Right atrium auricular region (tissue), 2 donors: ENCODE data around the gene DNM3. TPM values are rescaled to one million over a fixed set of nuclear protein-coding genes. Genes with fewer than 3 reads are reported as not detected.

Source experiments
- DNase-seq: peaks from one replicate; pipeline ENCODE4 v3.0.0-alpha.2; 2019; ENCODE audit warnings: low spot score
- H3K27ac ChIP-seq, 2 donors: fragments of 200-600 bp; sonication (generic); 1 replicate in 1 of 2; 2 replicates in 1 of 2; pipeline ENCODE4 v1.5.1; 2016 to 2019
- H3K27me3 ChIP-seq, 2 donors: fragments of 200-600 bp; sonication (generic); one replicate each; pipeline versions ENCODE4 v1.5.1 to v1.6.0; 2017 to 2019
- H3K36me3 ChIP-seq: fragments of 200-600 bp; sonication (generic); one replicate; pipeline ENCODE4 v1.5.1; 2016
- H3K4me1 ChIP-seq, 2 donors: fragments of 200-600 bp; sonication (generic); one replicate each; pipeline versions ENCODE4 v1.5.1 to v1.6.0; 2017 to 2019
- H3K4me3 ChIP-seq, 2 donors: fragments of 200-600 bp; sonication (generic); 1 replicate in 1 of 2; 2 replicates in 1 of 2; pipeline ENCODE4 v1.5.1; 2017 to 2019; ENCODE audit warnings: mild to moderate bottlenecking in 1 of 2, moderate library complexity in 1 of 2
- H3K9me3 ChIP-seq, 2 donors: fragments of 200-600 bp; sonication (generic); one replicate each; pipeline ENCODE4 v1.5.1; 2019
- total RNA-seq, 2 donors: library from RNA; depleted of rRNA; stranded (reverse); fragments of >200 nt; gene quantifications; one replicate each; pipeline ENCODE4 v1.1.0, GENCODE V29; 2016
- TF ChIP-seq, protein P1 (sequence below), 2 donors: fragments of 200-600 bp; sonication (generic); IDR thresholded peaks; one replicate each; pipeline ENCODE4 v1.5.1; 2019; ENCODE audit warnings: antibody characterized with exemption in 2 of 2

DNM3 gene
- total RNA-seq, 2 donors from 2014 or later, result 1.0 to 1.6 TPM

DNA sequence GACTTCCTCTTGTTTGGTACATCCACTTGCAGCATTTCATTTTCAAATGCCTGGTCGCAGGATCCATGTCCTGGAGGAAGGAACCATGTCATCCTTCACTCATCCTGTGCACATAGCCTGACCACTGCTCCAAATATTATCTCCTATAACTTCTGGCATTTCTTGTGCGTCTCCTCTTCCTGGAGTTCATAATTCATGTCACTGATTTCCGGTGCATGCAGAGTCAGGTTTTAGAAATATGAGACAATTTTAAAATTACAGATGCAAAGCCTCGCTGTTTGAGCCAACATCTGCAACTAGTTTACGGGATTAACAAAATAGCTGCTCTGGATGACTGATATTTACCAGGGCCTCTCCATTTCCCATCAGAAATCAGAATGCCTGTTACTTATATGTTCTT is 268.1 kb downstream of the DNM3 start:
- no peak for DNase-seq
- Histone ChIP-seq H3K4me3 (no peak overlapping the region), H3K27ac (no peak overlapping the region), H3K36me3 (no peaks in the 10 kb centered on the region), H3K4me1 (no peaks in the 10 kb centered on the region), H3K27me3 (no peaks in the 10 kb centered on the region), H3K9me3 (no peaks in the 10 kb centered on the region)
- TF ChIP-seq, protein P1, sequence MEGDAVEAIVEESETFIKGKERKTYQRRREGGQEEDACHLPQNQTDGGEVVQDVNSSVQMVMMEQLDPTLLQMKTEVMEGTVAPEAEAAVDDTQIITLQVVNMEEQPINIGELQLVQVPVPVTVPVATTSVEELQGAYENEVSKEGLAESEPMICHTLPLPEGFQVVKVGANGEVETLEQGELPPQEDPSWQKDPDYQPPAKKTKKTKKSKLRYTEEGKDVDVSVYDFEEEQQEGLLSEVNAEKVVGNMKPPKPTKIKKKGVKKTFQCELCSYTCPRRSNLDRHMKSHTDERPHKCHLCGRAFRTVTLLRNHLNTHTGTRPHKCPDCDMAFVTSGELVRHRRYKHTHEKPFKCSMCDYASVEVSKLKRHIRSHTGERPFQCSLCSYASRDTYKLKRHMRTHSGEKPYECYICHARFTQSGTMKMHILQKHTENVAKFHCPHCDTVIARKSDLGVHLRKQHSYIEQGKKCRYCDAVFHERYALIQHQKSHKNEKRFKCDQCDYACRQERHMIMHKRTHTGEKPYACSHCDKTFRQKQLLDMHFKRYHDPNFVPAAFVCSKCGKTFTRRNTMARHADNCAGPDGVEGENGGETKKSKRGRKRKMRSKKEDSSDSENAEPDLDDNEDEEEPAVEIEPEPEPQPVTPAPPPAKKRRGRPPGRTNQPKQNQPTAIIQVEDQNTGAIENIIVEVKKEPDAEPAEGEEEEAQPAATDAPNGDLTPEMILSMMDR (IDR thresholded peaks at IDR 0.05), result no peak

DNA sequence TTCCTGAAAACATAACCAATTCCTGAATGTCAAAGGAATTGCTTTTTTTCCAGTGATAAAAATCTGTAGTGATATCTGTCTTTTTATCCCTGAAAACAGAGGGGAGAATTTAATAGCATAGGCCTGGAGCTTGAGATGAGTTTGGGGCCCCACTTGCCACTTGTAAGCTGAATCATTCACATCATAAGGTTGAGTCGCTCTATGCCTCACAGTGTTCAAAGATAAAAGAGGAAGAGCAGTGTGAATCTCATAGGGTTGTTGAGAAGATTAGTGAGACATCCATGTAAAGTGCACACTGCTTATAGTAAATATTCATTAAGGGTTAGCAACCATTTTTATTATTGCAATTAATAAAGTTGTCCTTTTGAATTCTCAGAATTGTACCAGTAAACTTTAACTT is 271.3 kb downstream of the DNM3 start:
- TF ChIP-seq, protein P1 (IDR thresholded peaks at IDR 0.05), result no peak
- no peak for DNase-seq
- H3K27me3 ChIP-seq, result no peaks in the 10 kb centered on the region

DNA sequence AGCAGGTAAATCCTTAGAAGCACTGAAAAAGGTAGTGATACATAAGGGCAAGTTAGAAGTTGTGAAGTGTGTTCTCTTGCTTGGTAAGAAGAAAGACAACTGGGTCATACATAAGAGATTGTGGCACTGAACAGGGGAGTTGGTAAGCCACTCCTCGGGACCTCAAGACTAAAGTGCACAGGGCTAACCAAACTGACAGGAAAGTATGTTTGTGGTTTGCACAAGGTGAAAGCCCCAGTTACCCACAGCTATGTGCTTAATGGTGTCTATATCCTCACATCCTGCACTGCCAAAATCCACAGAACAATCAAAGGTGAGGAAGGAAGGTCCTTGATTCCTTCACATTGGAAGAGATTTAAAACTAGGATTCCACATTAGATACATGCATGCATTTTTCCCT is 276.5 kb downstream of the DNM3 start:
- Histone ChIP-seq H3K27me3 (no peaks in the 10 kb centered on the region), H3K36me3 (no peaks in the 10 kb centered on the region), H3K9me3 (no peaks in the 10 kb centered on the region), H3K27ac (no peak overlapping the region), H3K4me1 (no peaks in the 10 kb centered on the region), H3K4me3 (no peak overlapping the region)
- DNase-seq, result no peak
- TF ChIP-seq, protein P1 (IDR thresholded peaks at IDR 0.05), result no peak

More for the DNA sequence above, 271.3 kb downstream of the DNM3 start:
- no peaks in the 10 kb centered on the region for H3K36me3 ChIP-seq
- no peaks in the 10 kb centered on the region for H3K4me1 ChIP-seq
- no peak overlapping the region for H3K27ac ChIP-seq
- no peaks in the 10 kb centered on the region for H3K9me3 ChIP-seq
- no peak overlapping the region for H3K4me3 ChIP-seq

DNA sequence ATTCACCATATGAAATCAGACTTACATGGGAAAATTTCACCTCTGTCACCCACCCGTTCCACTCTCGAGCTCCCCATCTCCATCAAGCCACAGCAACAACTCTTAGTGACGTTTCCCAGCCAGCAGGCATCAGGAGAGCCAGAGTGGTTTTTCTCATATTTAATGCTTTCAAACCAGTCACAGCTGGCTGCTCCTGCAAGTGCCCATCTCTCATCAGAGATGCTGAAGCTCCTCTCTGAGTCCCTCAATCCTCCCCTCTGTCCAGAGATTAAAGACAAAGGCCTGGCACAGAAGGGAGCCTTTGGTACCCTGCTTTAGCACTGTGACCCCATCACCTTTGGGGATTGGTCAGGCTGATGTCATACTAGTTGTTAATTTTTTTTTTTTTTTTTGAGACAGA is 277.3 kb downstream of the DNM3 start:
- Histone ChIP-seq H3K27me3 (no peaks in the 10 kb centered on the region), H3K9me3 (no peaks in the 10 kb centered on the region), H3K36me3 (no peaks in the 10 kb centered on the region), H3K27ac (no peak overlapping the region), H3K4me3 (no peak overlapping the region), H3K4me1 (no peaks in the 10 kb centered on the region)
- no peak for DNase-seq
- TF ChIP-seq, protein P1 (IDR thresholded peaks at IDR 0.05), result no peak

DNA sequence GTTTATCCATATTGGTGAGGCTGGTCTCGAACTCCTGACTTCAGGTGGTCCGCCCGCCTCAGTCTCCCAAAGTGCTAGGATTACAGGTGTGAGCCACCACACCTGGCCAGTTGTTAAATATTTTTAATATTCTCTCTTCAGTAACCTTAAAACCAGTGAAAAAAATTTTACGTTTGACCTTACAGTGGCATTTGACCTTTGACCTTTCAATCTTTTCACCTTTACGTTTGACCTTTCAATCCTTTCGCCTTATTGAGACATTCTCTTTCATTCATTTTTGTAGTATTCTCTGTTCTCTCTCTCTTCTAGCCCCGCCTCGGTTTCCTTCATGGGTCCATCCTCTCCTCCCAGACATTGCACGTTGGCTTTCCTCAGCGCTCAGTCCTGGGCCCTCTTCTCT is 277.9 kb downstream of the DNM3 start:
- H3K27ac ChIP-seq, result no peak overlapping the region
- H3K9me3 ChIP-seq, result no peaks in the 10 kb centered on the region
- H3K36me3 ChIP-seq, result no peaks in the 10 kb centered on the region
- DNase-seq, result no peak
- H3K4me1 ChIP-seq, result no peaks in the 10 kb centered on the region
- H3K4me3 ChIP-seq, result no peak overlapping the region
- TF ChIP-seq, protein P1 (IDR thresholded peaks at IDR 0.05), result no peak
- no peaks in the 10 kb centered on the region for H3K27me3 ChIP-seq

DNA sequence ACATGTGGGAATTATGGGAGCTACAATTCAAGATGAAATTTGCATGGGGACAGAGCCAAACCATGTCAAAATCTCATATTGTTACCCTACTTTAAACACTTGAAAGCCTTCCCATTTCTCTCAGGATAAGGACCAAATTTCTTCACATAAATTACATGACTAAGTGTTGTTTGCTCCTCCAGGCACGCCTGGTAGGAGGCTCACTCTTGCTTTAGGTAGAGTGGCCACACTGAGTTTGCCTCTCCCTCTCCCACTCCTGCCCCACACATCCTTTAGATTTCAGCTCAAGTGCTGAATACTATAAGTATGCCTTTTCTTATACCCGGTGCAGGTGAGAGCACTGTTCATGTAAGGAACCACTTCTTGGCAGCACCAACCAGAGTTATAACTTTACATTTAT is 279.1 kb downstream of the DNM3 start:
- no peak for DNase-seq
- Histone ChIP-seq H3K27ac (no peak overlapping the region), H3K27me3 (no peaks in the 10 kb centered on the region), H3K4me3 (no peak overlapping the region), H3K36me3 (no peaks in the 10 kb centered on the region), H3K4me1 (no peaks in the 10 kb centered on the region), H3K9me3 (no peaks in the 10 kb centered on the region)
- TF ChIP-seq, protein P1 (IDR thresholded peaks at IDR 0.05), result no peak
